ENCODE results near the gene MROH2A.

MROH2A gene

GRCh38 chr2:233794128-233794658, 16.1 kb downstream of the MROH2A start:
- Histone ChIP-seq H3K36me3 (ENCODE audit: insufficient read depth, low read length) (no peaks in the 10 kb centered on the region), H3K27me3 (ENCODE audit: control insufficient read depth, insufficient read depth, low read length) (no peaks in the 10 kb centered on the region), H3K4me1 (ENCODE audit: control insufficient read depth, insufficient read depth, low read length) (no peaks in the 10 kb centered on the region), H3K4me3 (ENCODE audit: low read length) (no peak overlapping the region), H3K4me2 (ENCODE audit: low read length) (no peak overlapping the region), H3K9ac (ENCODE audit: low read depth, low read length) (no peak overlapping the region), H3K9me3 (replicated peaks; ENCODE audit: low read length) (no peaks in the 10 kb centered on the region)

- Histone ChIP-seq H3K4me2 (ENCODE audit: low read length) (no peak overlapping the region), H3K9ac (ENCODE audit: low read depth, low read length) (no peak overlapping the region), H3K4me3 (ENCODE audit: low read length) (no peak overlapping the region), H3K9me3 (replicated peaks; ENCODE audit: low read length) (no peaks in the 10 kb centered on the region), H3K27me3 (ENCODE audit: control insufficient read depth, insufficient read depth, low read length) (no peaks in the 10 kb centered on the region), H3K36me3 (ENCODE audit: insufficient read depth, low read length) (no peaks in the 10 kb centered on the region), H3K4me1 (ENCODE audit: control insufficient read depth, insufficient read depth, low read length) (no peaks in the 10 kb centered on the region)
Measured at GRCh38 chr2:233795735-233796171, 17.6 kb downstream of the MROH2A start.

- Histone ChIP-seq H3K9ac (ENCODE audit: low read depth, low read length) (no peak overlapping the region), H3K4me3 (ENCODE audit: low read length) (no peak overlapping the region), H3K9me3 (replicated peaks; ENCODE audit: low read length) (no peaks in the 10 kb centered on the region), H3K27me3 (ENCODE audit: control insufficient read depth, insufficient read depth, low read length) (no peaks in the 10 kb centered on the region), H3K4me1 (ENCODE audit: control insufficient read depth, insufficient read depth, low read length) (no peaks in the 10 kb centered on the region), H3K36me3 (ENCODE audit: insufficient read depth, low read length) (no peaks in the 10 kb centered on the region), H3K4me2 (ENCODE audit: low read length) (no peak overlapping the region)
Measured at GRCh38 chr2:233796254-233796653, 18.1 kb downstream of the MROH2A start.

- no peaks in the 10 kb centered on the region for H3K36me3 ChIP-seq (ENCODE audit: insufficient read depth, low read length)
Measured at GRCh38 chr2:233798335-233799086, 20.4 kb downstream of the MROH2A start.

GRCh38 chr2:233799087-233799665, 21.0 kb downstream of the MROH2A start:
- H3K36me3 ChIP-seq (ENCODE audit: insufficient read depth, low read length) = no peaks in the 10 kb centered on the region
- H3K4me1 ChIP-seq (ENCODE audit: control insufficient read depth, insufficient read depth, low read length) = no peaks in the 10 kb centered on the region
- no peak overlapping the region for H3K4me3 ChIP-seq (ENCODE audit: low read length)
- no peaks in the 10 kb centered on the region for H3K9me3 ChIP-seq (replicated peaks; ENCODE audit: low read length)
- H3K27me3 ChIP-seq (ENCODE audit: control insufficient read depth, insufficient read depth, low read length) = no peaks in the 10 kb centered on the region
- no peak overlapping the region for H3K9ac ChIP-seq (ENCODE audit: low read depth, low read length)
- no peak overlapping the region for H3K4me2 ChIP-seq (ENCODE audit: low read length)

More at GRCh38 chr2:233798335-233799086, 20.4 kb downstream of the MROH2A start:
- Histone ChIP-seq H3K4me3 (ENCODE audit: low read length) (no peak overlapping the region), H3K9ac (ENCODE audit: low read depth, low read length) (no peak overlapping the region), H3K27me3 (ENCODE audit: control insufficient read depth, insufficient read depth, low read length) (no peaks in the 10 kb centered on the region), H3K9me3 (replicated peaks; ENCODE audit: low read length) (no peaks in the 10 kb centered on the region), H3K4me1 (ENCODE audit: control insufficient read depth, insufficient read depth, low read length) (no peaks in the 10 kb centered on the region), H3K4me2 (ENCODE audit: low read length) (no peak overlapping the region)

- Histone ChIP-seq H3K4me2 (ENCODE audit: low read length) (no peak overlapping the region), H3K9ac (ENCODE audit: low read depth, low read length) (no peak overlapping the region), H3K4me3 (ENCODE audit: low read length) (no peak overlapping the region), H3K36me3 (ENCODE audit: insufficient read depth, low read length) (no peaks in the 10 kb centered on the region), H3K4me1 (ENCODE audit: control insufficient read depth, insufficient read depth, low read length) (no peaks in the 10 kb centered on the region), H3K9me3 (replicated peaks; ENCODE audit: low read length) (no peaks in the 10 kb centered on the region), H3K27me3 (ENCODE audit: control insufficient read depth, insufficient read depth, low read length) (peaks cover 4% of the 10 kb centered on the region)
Measured at GRCh38 chr2:233799716-233800115, 21.6 kb downstream of the MROH2A start.

GRCh38 chr2:233800208-233800607, 22.1 kb downstream of the MROH2A start:
- H3K36me3 ChIP-seq (ENCODE audit: insufficient read depth, low read length) = no peaks in the 10 kb centered on the region
- no peaks in the 10 kb centered on the region for H3K9me3 ChIP-seq (replicated peaks; ENCODE audit: low read length)
- no peak overlapping the region for H3K4me3 ChIP-seq (ENCODE audit: low read length)
- no peak overlapping the region for H3K4me2 ChIP-seq (ENCODE audit: low read length)
- no peaks in the 10 kb centered on the region for H3K4me1 ChIP-seq (ENCODE audit: control insufficient read depth, insufficient read depth, low read length)
- H3K9ac ChIP-seq (ENCODE audit: low read depth, low read length) = no peak overlapping the region
- peaks cover 4% of the 10 kb centered on the region for H3K27me3 ChIP-seq (ENCODE audit: control insufficient read depth, insufficient read depth, low read length)

GRCh38 chr2:233801357-233802131, 23.4 kb downstream of the MROH2A start:
- no peak overlapping the region for H3K4me3 ChIP-seq (ENCODE audit: low read length)
- no peaks in the 10 kb centered on the region for H3K9me3 ChIP-seq (replicated peaks; ENCODE audit: low read length)
- no peak overlapping the region for H3K4me2 ChIP-seq (ENCODE audit: low read length)
- peaks cover 4% of the 10 kb centered on the region for H3K27me3 ChIP-seq (ENCODE audit: control insufficient read depth, insufficient read depth, low read length)
- H3K36me3 ChIP-seq (ENCODE audit: insufficient read depth, low read length) = no peaks in the 10 kb centered on the region
- H3K4me1 ChIP-seq (ENCODE audit: control insufficient read depth, insufficient read depth, low read length) = no peaks in the 10 kb centered on the region
- no peak overlapping the region for H3K9ac ChIP-seq (ENCODE audit: low read depth, low read length)

- no peaks in the 10 kb centered on the region for H3K4me1 ChIP-seq (ENCODE audit: control insufficient read depth, insufficient read depth, low read length)
- H3K27me3 ChIP-seq (ENCODE audit: control insufficient read depth, insufficient read depth, low read length) = peaks cover 4% of the 10 kb centered on the region
- H3K4me2 ChIP-seq (ENCODE audit: low read length) = no peak overlapping the region
- H3K9me3 ChIP-seq (replicated peaks; ENCODE audit: low read length) = no peaks in the 10 kb centered on the region
- no peak overlapping the region for H3K9ac ChIP-seq (ENCODE audit: low read depth, low read length)
- no peaks in the 10 kb centered on the region for H3K36me3 ChIP-seq (ENCODE audit: insufficient read depth, low read length)
- H3K4me3 ChIP-seq (ENCODE audit: low read length) = no peak overlapping the region
Measured at GRCh38 chr2:233802132-233802815, 24.1 kb downstream of the MROH2A start.

GRCh38 chr2:233803292-233803911, 25.3 kb downstream of the MROH2A start:
- no peaks in the 10 kb centered on the region for H3K4me1 ChIP-seq (ENCODE audit: control insufficient read depth, insufficient read depth, low read length)
- no peaks in the 10 kb centered on the region for H3K36me3 ChIP-seq (ENCODE audit: insufficient read depth, low read length)
- H3K4me3 ChIP-seq (ENCODE audit: low read length) = no peak overlapping the region
- H3K4me2 ChIP-seq (ENCODE audit: low read length) = no peak overlapping the region
- no peaks in the 10 kb centered on the region for H3K9me3 ChIP-seq (replicated peaks; ENCODE audit: low read length)
- peaks cover 9% of the 10 kb centered on the region for H3K27me3 ChIP-seq (ENCODE audit: control insufficient read depth, insufficient read depth, low read length)
- no peak overlapping the region for H3K9ac ChIP-seq (ENCODE audit: low read depth, low read length)

- Histone ChIP-seq H3K4me3 (ENCODE audit: low read length) (no peak overlapping the region), H3K27me3 (ENCODE audit: control insufficient read depth, insufficient read depth, low read length) (peaks cover 12% of the 10 kb centered on the region), H3K9ac (ENCODE audit: low read depth, low read length) (no peak overlapping the region), H3K4me2 (ENCODE audit: low read length) (no peak overlapping the region), H3K4me1 (ENCODE audit: control insufficient read depth, insufficient read depth, low read length) (no peaks in the 10 kb centered on the region), H3K9me3 (replicated peaks; ENCODE audit: low read length) (no peaks in the 10 kb centered on the region), H3K36me3 (ENCODE audit: insufficient read depth, low read length) (no peaks in the 10 kb centered on the region)
Measured at GRCh38 chr2:233803994-233804393, 25.9 kb downstream of the MROH2A start.
